ENCODE measurements around the gene CACNB4.

CACNB4 gene

DNA sequence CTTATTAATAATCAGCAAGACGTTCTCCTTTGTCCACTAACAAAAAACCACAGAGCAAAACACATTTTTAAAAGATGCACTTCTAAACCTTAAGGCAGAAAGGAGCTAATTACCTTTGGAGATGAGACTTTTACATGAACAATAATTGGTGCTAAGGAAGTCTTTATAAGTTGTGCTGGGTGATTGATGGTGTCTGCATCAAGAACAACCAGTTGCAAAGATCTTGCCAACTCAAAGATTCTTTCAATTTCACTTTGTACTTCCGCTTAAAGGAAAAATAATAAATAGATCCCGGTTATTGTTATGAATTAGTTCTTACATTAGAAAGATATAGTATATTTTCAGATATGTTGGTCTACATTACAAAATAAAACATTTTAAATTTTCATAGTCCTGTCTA, 243.7 kb downstream of the CACNB4 start:
- Histone ChIP-seq H3K4me2 (ENCODE audit: low read depth, low read length, poor library complexity, severe bottlenecking) (no peak overlapping the region), H3K27me3 (ENCODE audit: insufficient read depth, low read length, poor library complexity, severe bottlenecking) (no peaks in the 10 kb centered on the region)
- no peak for TF ChIP-seq EZH2phosphoT487 (IDR thresholded peaks at IDR 0.05; ENCODE audit: borderline replicate concordance)

DNA sequence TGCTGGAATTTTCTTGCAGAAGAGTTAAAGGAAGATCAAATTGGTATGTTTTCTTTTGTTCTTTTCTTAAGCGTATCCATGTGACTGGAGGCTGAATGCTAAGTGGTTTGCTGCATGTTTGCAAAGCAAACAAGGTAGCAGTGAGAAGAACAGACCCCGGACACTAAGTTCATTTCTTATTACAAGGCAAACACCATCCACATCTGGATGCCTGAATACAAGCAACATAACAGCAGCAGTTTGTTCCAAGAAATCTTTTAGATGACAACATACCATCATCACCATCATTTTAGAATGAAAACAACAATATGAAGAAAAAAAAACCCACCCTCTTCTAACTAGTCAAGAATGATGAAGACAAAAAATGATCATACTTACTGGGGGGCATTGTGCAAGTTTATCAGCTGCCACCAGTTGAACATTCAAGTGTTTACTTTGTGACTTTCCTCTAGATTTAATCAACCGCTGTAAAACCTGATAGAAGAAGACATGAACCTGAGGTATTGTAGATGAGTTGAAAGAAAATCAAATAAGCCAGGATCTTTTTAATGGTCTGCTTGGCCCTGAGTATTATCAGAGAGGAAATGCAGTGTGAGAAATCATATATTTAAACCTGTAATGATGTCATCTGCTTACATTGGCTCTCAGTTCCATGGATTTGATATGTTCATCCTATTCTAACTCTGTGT, 245.6 kb downstream of the CACNB4 start:
- Histone ChIP-seq H3F3A (ENCODE audit: low read depth) (no peaks in the 10 kb centered on the region), H3K9me2 (replicated peaks; ENCODE audit: low read depth, low read length) (no peaks in the 10 kb centered on the region), H3K4me2 (ENCODE audit: low read depth, low read length, poor library complexity, severe bottlenecking) (no peak overlapping the region), H3K4me3 (ENCODE audit: low read length, poor library complexity, severe bottlenecking) (no peak overlapping the region), H4K20me1 (ENCODE audit: insufficient read depth, low read length, poor library complexity, severe bottlenecking) (no peaks in the 10 kb centered on the region), H3K9me3 (ENCODE audit: insufficient read depth, low read depth, low read length) (no peaks in the 10 kb centered on the region), H2AFZ (ENCODE audit: low read length) (no peak overlapping the region), H3K36me3 (ENCODE audit: insufficient read depth, low read length) (no peaks in the 10 kb centered on the region), H3K9ac (ENCODE audit: low read depth, low read length, poor library complexity, severe bottlenecking) (no peak overlapping the region), H3K79me2 (ENCODE audit: insufficient read depth, low read length) (no peaks in the 10 kb centered on the region), H3K4me1 (ENCODE audit: insufficient read depth, low read length, poor library complexity, severe bottlenecking) (no peaks in the 10 kb centered on the region), H3K27me3 (ENCODE audit: insufficient read depth, low read length, poor library complexity, severe bottlenecking) (no peaks in the 10 kb centered on the region)
- TF ChIP-seq, protein P1, sequence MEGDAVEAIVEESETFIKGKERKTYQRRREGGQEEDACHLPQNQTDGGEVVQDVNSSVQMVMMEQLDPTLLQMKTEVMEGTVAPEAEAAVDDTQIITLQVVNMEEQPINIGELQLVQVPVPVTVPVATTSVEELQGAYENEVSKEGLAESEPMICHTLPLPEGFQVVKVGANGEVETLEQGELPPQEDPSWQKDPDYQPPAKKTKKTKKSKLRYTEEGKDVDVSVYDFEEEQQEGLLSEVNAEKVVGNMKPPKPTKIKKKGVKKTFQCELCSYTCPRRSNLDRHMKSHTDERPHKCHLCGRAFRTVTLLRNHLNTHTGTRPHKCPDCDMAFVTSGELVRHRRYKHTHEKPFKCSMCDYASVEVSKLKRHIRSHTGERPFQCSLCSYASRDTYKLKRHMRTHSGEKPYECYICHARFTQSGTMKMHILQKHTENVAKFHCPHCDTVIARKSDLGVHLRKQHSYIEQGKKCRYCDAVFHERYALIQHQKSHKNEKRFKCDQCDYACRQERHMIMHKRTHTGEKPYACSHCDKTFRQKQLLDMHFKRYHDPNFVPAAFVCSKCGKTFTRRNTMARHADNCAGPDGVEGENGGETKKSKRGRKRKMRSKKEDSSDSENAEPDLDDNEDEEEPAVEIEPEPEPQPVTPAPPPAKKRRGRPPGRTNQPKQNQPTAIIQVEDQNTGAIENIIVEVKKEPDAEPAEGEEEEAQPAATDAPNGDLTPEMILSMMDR (conservative IDR thresholded peaks at IDR 0.05; ENCODE audit: low read length), result no peak
- no peak for TF ChIP-seq EZH2phosphoT487 (IDR thresholded peaks at IDR 0.05; ENCODE audit: borderline replicate concordance)

More for the DNA sequence above, 243.7 kb downstream of the CACNB4 start:
- no peak overlapping the region for H2AFZ ChIP-seq (ENCODE audit: low read length)
- no peaks in the 10 kb centered on the region for H3K9me3 ChIP-seq (ENCODE audit: insufficient read depth, low read depth, low read length)
- H4K20me1 ChIP-seq (ENCODE audit: insufficient read depth, low read length, poor library complexity, severe bottlenecking), result no peaks in the 10 kb centered on the region
- H3K4me1 ChIP-seq (ENCODE audit: insufficient read depth, low read length, poor library complexity, severe bottlenecking), result no peaks in the 10 kb centered on the region
- H3K79me2 ChIP-seq (ENCODE audit: insufficient read depth, low read length), result no peaks in the 10 kb centered on the region
- no peaks in the 10 kb centered on the region for H3K36me3 ChIP-seq (ENCODE audit: insufficient read depth, low read length)
- H3K9me2 ChIP-seq (replicated peaks; ENCODE audit: low read depth, low read length), result no peaks in the 10 kb centered on the region
- no peak overlapping the region for H3K4me3 ChIP-seq (ENCODE audit: low read length, poor library complexity, severe bottlenecking)
- no peak overlapping the region for H3K9ac ChIP-seq (ENCODE audit: low read depth, low read length, poor library complexity, severe bottlenecking)
- H3F3A ChIP-seq (ENCODE audit: low read depth), result no peaks in the 10 kb centered on the region

GRCh38 chr2:151852260-151853069, 246.4 kb downstream of the CACNB4 start:
- Histone ChIP-seq H3K9me2 (replicated peaks; ENCODE audit: low read depth, low read length) (no peaks in the 10 kb centered on the region), H3K4me2 (ENCODE audit: low read depth, low read length, poor library complexity, severe bottlenecking) (no peak overlapping the region), H3F3A (ENCODE audit: low read depth) (no peaks in the 10 kb centered on the region), H4K20me1 (ENCODE audit: insufficient read depth, low read length, poor library complexity, severe bottlenecking) (no peaks in the 10 kb centered on the region), H3K79me2 (ENCODE audit: insufficient read depth, low read length) (no peaks in the 10 kb centered on the region), H3K4me3 (ENCODE audit: low read length, poor library complexity, severe bottlenecking) (no peak overlapping the region), H3K9me3 (ENCODE audit: insufficient read depth, low read depth, low read length) (no peaks in the 10 kb centered on the region), H3K27me3 (ENCODE audit: insufficient read depth, low read length, poor library complexity, severe bottlenecking) (no peaks in the 10 kb centered on the region), H3K4me1 (ENCODE audit: insufficient read depth, low read length, poor library complexity, severe bottlenecking) (no peaks in the 10 kb centered on the region), H3K9ac (ENCODE audit: low read depth, low read length, poor library complexity, severe bottlenecking) (no peak overlapping the region), H3K36me3 (ENCODE audit: insufficient read depth, low read length) (no peaks in the 10 kb centered on the region), H2AFZ (ENCODE audit: low read length) (no peak overlapping the region)
- TF ChIP-seq EZH2phosphoT487 (IDR thresholded peaks at IDR 0.05; ENCODE audit: borderline replicate concordance), result no peak
- TF ChIP-seq, protein P1 (conservative IDR thresholded peaks at IDR 0.05; ENCODE audit: low read length), result no peak

All from Loucy (cell line).